ENCODE measurements around the gene MMP23B.
A peak's percentile ranks its signal among the peaks of the same experiment; 100 is the strongest.
"Not testable (repeated sequence)": the region's sequence is repeated elsewhere in the genome, so short reads cannot be mapped to it uniquely, and the experiment has no call there.

Gene MMP23B

DNA sequence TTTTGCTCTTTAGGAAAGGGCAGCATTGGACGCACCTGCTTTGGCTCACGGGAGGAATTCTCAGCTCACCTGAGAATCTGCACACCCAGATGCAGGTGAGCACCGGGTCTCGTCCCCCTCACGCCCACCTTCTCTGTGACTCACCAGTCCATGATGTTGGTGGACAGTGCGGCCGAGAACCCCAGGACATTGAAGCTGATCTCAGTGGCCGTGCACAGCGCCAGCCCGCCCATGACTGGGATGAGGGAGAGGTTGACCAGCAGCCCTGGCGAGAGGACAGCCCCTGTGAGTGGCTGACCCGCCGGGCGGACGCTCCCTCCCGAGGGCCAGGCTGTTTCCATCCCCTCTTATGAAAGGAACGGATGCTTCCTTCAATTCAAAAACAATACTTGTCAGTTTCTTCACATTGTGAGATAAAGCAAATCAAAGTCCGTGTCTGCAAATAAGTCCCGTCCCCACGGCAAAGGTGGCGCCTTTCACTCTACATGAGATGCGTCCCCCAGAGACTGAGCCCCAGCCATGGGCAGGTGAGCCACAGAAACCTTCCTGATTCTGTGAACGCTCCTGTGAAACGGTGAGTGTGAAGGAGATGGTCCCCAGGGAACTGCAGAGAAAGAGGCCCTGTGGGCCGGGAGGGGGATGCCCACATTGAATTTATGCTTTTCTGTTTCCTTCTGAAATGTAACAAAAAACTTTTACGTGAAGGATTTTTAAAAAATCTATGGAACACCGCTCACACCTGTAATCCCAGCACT lies 39.6 kb downstream of the MMP23B start:
- Histone ChIP-seq H3K27me3 (ENCODE audit: control insufficient read depth, insufficient read depth, low read length) (no peaks in the 10 kb centered on the region), H3K36me3 (ENCODE audit: control insufficient read depth, insufficient read depth, low read length) (peaks cover 13% of the 10 kb centered on the region), H3K9me3 (ENCODE audit: control insufficient read depth, insufficient read depth, low read length) (no peaks in the 10 kb centered on the region), H3K4me3 (ENCODE audit: low read depth, low read length) (no peak overlapping the region), H3K9ac (ENCODE audit: low read depth, low read length) (no peak overlapping the region), H3K4me1 (ENCODE audit: control insufficient read depth, insufficient read depth, low read length) (no peaks in the 10 kb centered on the region)

DNA sequence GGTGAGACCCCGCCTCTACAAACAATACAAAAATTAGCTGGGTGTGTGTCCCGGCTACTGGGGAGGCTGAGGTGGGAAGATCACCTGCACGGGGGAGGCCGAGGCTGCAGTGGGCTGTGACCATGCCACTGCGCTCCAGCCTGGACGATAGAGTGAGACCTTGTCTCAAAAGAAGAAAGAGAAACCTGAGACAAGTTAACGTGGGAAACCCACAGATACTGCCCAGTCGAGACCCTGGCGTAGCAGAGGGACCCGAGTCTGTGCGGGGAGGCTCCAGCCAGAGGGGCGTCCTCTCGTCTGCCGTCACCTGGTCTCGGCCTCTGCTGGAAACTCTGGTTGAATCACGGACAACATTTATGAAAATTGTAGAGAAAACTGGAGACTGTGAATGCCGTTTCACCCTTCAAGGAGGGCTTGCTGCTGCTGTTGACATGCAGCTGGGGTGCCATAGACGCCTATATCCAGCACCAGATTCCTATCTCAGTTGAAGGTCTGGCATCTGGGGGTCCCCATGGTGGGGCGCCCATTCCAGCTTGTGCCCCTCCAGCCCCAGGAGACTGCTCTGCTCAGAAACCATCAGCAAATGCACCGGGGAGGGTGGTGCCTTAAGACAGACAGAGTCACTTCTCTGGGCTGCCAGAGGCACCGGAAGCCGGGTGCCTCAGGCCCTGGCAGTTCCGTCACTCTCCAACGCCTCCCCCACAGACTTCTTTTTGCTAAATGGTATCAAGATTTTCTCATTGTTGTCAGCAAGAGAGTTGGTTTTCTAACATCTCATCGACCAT lies 40.4 kb downstream of the MMP23B start:
- Histone ChIP-seq H3K36me3 (ENCODE audit: control insufficient read depth, insufficient read depth, low read length) (peaks cover 13% of the 10 kb centered on the region), H3K4me3 (ENCODE audit: low read depth, low read length) (no peak overlapping the region), H3K9me3 (ENCODE audit: control insufficient read depth, insufficient read depth, low read length) (no peaks in the 10 kb centered on the region)

DNA sequence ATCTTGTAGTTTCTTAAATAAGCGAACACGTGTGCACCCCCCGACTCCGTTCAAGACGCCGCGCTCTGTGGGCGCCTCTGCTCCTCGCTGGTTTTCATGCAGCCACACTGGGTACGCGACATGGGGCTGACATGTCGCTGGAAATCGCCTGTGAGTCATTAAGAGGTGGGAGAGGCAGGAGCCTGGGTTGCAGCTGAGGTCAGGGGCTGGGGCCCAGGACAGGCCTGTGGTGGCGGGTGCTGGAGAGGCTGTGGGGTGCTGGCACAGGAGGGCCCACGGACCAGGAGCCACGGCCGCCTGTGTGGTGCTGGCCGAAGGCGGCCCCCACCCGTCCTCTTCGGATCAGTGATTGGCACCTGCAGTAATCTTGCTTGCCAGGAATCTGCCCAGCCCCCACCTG lies 42.8 kb downstream of the MMP23B start:
- not testable (repeated sequence) for H3K9me3 ChIP-seq (ENCODE audit: control insufficient read depth, insufficient read depth, low read length); H3K4me3 ChIP-seq (ENCODE audit: low read depth, low read length); H3K4me1 ChIP-seq (ENCODE audit: control insufficient read depth, insufficient read depth, low read length); H3K9ac ChIP-seq (ENCODE audit: low read depth, low read length); H3K27me3 ChIP-seq (ENCODE audit: control insufficient read depth, insufficient read depth, low read length)
- peaks cover 13% of the 10 kb centered on the region for H3K36me3 ChIP-seq (ENCODE audit: control insufficient read depth, insufficient read depth, low read length)

More for the DNA sequence above, 40.4 kb downstream of the MMP23B start:
- Histone ChIP-seq H3K9ac (ENCODE audit: low read depth, low read length) (no peak overlapping the region), H3K27me3 (ENCODE audit: control insufficient read depth, insufficient read depth, low read length) (no peaks in the 10 kb centered on the region), H3K4me1 (ENCODE audit: control insufficient read depth, insufficient read depth, low read length) (no peaks in the 10 kb centered on the region)

DNA sequence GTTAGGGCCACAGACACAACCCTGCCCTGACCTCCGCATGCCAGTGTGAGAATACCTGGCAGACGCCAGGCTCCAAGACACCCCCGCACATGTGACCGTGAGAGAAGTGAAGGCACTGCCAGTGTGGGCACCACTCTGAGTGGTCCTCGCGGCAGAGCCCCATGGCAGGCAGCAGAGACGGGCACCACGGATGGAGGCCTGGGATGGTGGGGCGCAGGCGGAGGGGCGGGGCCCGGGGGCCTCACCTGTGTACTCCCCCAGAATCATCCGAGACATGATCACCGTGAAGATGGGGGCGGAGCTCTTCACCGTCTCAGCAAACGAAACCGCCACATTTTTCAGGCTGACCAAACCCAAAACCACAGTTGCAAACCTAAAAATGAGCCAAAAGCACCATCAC lies 43.2 kb downstream of the MMP23B start:
- H3K27me3 ChIP-seq (ENCODE audit: control insufficient read depth, insufficient read depth, low read length); H3K9ac ChIP-seq (ENCODE audit: low read depth, low read length); H3K4me3 ChIP-seq (ENCODE audit: low read depth, low read length): not testable (repeated sequence)

DNA sequence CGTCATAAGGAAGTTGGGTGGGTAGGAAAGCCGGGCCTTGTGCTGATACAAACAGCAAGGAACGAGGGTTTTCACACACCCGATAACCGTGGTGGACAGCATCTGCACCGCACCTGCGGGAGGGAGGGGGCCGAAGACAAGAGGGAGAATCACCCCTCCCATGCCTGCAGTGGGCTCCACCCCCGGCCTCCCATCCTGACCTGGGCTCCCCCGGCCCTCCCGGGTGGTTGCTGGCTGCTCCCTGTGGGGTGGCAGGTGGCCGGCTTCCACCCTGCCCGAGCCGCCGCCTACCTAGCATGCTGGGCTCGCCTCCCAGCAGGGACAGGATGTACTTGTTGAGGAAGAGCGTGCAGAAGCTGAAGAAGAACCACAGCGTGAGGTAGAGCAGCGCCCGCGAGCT lies 44.1 kb downstream of the MMP23B start:
- not testable (repeated sequence) for H3K27me3 ChIP-seq (ENCODE audit: control insufficient read depth, insufficient read depth, low read length); H3K4me1 ChIP-seq (ENCODE audit: control insufficient read depth, insufficient read depth, low read length); H3K9ac ChIP-seq (ENCODE audit: low read depth, low read length); H3K36me3 ChIP-seq (ENCODE audit: control insufficient read depth, insufficient read depth, low read length); H3K4me3 ChIP-seq (ENCODE audit: low read depth, low read length); H3K9me3 ChIP-seq (ENCODE audit: control insufficient read depth, insufficient read depth, low read length)

More for the DNA sequence above, 43.2 kb downstream of the MMP23B start:
- H3K9me3 ChIP-seq (ENCODE audit: control insufficient read depth, insufficient read depth, low read length); H3K4me1 ChIP-seq (ENCODE audit: control insufficient read depth, insufficient read depth, low read length): not testable (repeated sequence)
- H3K36me3 ChIP-seq (ENCODE audit: control insufficient read depth, insufficient read depth, low read length): peaks cover 13% of the 10 kb centered on the region

DNA sequence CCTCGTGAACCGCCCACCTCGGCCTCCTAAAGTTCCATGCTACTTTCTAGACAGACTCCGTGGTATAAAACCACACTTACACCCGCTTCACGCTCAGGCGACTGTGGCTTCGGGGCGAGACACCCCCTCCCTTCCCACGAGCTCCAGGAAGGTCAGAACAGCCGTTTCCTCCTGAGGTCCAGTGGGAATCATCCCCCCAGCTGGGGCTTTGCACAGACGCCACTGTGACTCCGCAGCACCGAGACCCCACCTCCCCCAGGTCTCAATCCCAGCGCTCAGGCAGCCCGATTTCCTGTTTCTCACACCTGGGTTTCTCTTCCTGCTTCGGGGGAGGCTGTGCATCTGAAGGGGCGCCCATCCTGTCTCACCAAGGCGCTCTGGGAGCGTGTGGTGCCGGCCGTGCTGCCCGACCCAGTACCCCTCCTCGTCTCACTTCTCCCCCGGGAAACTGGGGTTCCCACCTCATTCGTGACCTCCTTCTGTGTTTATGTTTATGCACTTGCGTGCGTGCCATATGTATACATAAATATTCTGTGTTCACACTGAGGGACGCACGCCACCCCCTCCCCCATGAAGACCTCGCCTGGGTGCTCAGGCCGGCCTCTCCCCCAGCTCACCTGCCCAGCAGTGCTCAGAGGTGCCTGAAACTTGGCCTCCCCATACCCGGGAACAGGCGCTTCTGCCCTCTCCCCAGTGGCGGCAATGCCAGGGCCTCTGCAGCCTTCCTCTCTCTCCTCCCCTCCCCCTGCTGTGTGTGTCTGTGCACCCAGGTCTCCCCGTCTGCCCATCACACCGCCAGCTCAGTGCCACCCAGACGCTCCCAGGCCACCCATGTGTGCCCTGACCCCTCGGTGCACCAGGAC lies 46.0 kb downstream of the MMP23B start:
- peak overlapping the region; percentile 8 for H3K4me3 ChIP-seq (ENCODE audit: low read depth, low read length)

DNA sequence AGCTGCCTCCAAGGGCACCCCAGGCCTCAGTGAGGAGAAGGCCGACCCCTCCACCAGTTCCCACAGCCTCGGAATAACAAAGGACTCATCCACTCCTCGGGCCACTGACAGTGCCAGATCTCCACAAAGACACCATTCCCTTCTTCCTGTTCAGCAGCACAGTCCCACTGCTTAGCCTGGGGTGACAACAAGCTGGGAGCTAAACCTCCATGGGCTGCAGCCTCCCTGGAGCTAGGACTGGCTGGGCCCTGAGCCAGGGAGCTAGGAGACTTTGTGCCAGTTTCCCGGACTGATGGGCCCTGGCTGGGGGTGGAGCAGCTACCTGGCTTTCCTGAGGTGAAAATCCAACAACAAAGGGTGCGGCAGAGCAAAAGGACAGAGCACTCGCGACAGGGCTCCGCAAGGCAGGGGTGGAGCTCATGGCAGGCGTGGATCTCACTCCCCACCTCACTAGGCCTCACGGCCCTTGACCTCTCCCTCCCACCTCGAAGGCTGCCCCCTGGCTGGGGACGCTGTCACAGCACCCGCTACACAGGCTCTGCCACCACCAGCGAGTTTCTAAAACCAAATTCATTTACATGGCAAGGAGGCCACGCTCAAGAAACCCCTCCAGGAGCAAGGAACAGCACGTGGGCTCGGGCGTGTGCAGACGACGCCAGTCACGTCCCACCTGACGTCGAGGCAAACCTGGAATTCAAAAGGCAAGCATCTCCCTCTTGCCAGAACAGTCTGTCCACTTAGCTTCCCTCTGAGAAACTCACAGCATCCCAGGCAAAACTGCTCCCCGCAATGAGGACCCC lies 46.8 kb downstream of the MMP23B start:
- Histone ChIP-seq H3K9me3 (ENCODE audit: control insufficient read depth, insufficient read depth, low read length) (no peaks in the 10 kb centered on the region), H3K27me3 (ENCODE audit: control insufficient read depth, insufficient read depth, low read length) (no peaks in the 10 kb centered on the region), H3K9ac (ENCODE audit: low read depth, low read length) (peak overlapping the region; percentile 70), H3K4me1 (ENCODE audit: control insufficient read depth, insufficient read depth, low read length) (peaks cover 13% of the 10 kb centered on the region), H3K4me3 (ENCODE audit: low read depth, low read length) (peak overlapping the region; percentile 8), H3K36me3 (ENCODE audit: control insufficient read depth, insufficient read depth, low read length) (peaks cover 3% of the 10 kb centered on the region)

More for the DNA sequence above, 46.0 kb downstream of the MMP23B start:
- Histone ChIP-seq H3K9ac (ENCODE audit: low read depth, low read length) (no peak overlapping the region), H3K9me3 (ENCODE audit: control insufficient read depth, insufficient read depth, low read length) (no peaks in the 10 kb centered on the region), H3K27me3 (ENCODE audit: control insufficient read depth, insufficient read depth, low read length) (no peaks in the 10 kb centered on the region), H3K36me3 (ENCODE audit: control insufficient read depth, insufficient read depth, low read length) (peaks cover 3% of the 10 kb centered on the region), H3K4me1 (ENCODE audit: control insufficient read depth, insufficient read depth, low read length) (peaks cover 9% of the 10 kb centered on the region)

DNA sequence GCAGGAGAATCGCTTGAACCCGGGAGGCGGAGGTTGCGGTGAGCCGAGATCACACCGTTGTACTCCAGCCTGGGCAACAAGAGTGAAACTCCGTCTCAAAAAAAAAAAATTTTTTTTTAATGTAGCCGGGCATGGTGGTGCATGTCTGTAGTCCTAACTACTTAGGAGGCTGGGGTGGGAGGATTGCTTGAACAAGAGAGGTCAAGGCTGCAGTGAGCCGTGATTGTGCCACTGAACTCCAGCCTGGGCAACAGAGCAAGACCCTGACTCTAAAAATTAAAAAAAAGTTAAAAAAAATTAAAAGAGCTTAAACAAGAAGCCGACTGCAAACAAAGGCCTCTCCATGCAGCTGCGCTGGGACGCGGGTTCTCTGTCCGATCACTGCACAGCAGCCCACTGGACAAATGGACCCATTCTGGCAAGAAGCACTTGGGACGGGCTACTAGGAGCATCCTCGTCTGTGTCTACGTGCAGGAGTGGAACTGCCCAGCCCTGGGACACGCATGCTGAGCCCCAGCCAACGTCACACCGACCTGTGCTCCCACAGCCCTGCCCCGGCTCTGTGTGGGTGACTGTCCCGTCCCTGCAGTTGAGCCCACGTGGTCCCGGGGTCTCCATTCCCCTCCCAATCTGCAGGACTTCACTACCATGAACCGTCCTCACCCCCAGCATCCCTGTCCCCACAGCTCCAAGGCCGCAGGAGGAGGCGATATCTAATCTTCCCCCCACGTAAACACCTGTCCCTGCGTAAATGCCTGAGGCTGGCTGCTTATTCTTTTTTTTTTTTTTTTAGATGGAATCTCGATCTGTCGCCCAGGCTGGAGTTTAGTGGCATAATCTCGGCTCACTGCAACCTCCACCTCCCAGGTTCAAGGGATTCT lies 48.3 kb downstream of the MMP23B start:
- no peak overlapping the region for H3K9ac ChIP-seq (ENCODE audit: low read depth, low read length)

DNA sequence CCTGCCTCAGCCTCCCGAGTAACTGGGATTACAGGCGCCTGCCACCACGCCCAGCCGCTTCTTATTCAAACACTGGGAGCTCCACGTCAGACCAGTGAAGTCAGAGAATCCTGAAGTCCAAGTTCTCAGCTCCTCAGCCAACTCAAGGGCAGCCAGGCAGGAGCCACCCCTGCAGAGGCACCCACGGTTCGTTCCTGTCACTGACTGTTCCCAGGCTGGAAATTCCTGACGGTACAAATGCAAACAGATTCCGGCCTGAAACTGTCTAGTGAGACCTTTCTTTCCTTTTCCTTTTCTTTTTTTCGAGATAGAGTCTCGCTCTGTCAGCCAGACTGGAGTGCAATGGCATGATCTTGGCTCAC lies 48.9 kb downstream of the MMP23B start:
- Histone ChIP-seq H3K4me3 (ENCODE audit: low read depth, low read length) (no peak overlapping the region), H3K27me3 (ENCODE audit: control insufficient read depth, insufficient read depth, low read length) (no peaks in the 10 kb centered on the region), H3K4me1 (ENCODE audit: control insufficient read depth, insufficient read depth, low read length) (peaks cover 17% of the 10 kb centered on the region)

More for the DNA sequence above, 48.3 kb downstream of the MMP23B start:
- H3K4me3 ChIP-seq (ENCODE audit: low read depth, low read length): no peak overlapping the region
- peaks cover 3% of the 10 kb centered on the region for H3K36me3 ChIP-seq (ENCODE audit: control insufficient read depth, insufficient read depth, low read length)
- peaks cover 17% of the 10 kb centered on the region for H3K4me1 ChIP-seq (ENCODE audit: control insufficient read depth, insufficient read depth, low read length)
- H3K9me3 ChIP-seq (ENCODE audit: control insufficient read depth, insufficient read depth, low read length): no peaks in the 10 kb centered on the region
- no peaks in the 10 kb centered on the region for H3K27me3 ChIP-seq (ENCODE audit: control insufficient read depth, insufficient read depth, low read length)

DNA sequence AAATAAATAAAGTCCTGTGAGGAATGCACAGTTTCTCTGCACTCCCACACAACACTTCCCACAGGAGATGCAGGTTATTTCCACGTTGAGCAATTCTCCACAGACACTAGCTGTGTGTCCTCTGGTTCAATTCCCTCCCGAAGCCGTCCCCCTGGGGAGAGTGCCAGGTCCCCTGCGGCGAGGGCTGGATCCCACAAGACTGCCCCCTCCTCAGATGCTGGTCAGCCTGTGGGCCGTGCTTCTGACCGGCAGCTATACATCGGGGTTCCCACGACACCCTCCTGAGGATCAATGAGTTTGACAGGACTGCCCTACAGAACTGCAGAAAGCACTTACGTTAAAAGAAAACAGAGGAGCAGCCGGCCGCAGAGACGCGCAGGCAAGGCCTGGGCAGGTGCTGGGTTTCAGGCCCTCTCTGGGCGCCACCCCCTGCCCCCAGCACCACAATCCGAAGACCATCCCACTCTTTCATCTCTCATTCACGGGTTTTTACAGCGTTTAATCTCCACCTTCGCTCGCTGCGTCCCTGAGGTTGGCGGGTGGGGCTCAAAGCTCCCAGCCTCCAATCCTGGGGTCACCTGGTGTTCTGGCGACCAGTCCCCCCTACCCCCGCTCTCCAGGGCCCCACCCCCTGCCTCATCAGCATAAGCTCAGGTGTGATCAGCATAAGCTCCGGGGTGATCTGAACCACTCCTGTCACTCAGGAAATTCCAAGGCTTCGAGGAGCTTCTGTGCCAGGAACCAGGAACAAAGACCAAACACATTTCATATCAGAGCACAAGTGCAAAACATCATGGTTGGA lies 51.3 kb downstream of the MMP23B start:
- H3K9me3 ChIP-seq (ENCODE audit: control insufficient read depth, insufficient read depth, low read length): no peaks in the 10 kb centered on the region
- peaks cover 17% of the 10 kb centered on the region for H3K4me1 ChIP-seq (ENCODE audit: control insufficient read depth, insufficient read depth, low read length)
- H3K27me3 ChIP-seq (ENCODE audit: control insufficient read depth, insufficient read depth, low read length): no peaks in the 10 kb centered on the region
- H3K36me3 ChIP-seq (ENCODE audit: control insufficient read depth, insufficient read depth, low read length): peaks cover 3% of the 10 kb centered on the region
- peak overlapping the region; percentile 45 for H3K4me3 ChIP-seq (ENCODE audit: low read depth, low read length)
- peak overlapping the region; percentile 60 for H3K9ac ChIP-seq (ENCODE audit: low read depth, low read length)

More for the DNA sequence above, 48.9 kb downstream of the MMP23B start:
- peaks cover 3% of the 10 kb centered on the region for H3K36me3 ChIP-seq (ENCODE audit: control insufficient read depth, insufficient read depth, low read length)
- no peak overlapping the region for H3K9ac ChIP-seq (ENCODE audit: low read depth, low read length)
- H3K9me3 ChIP-seq (ENCODE audit: control insufficient read depth, insufficient read depth, low read length): no peaks in the 10 kb centered on the region

All from iPS-15b (cell line).